Kidney epithelial cell (primary cell): ENCODE results near the gene CRYBA2. TPM values are rescaled to one million over a fixed set of nuclear protein-coding genes. Genes with fewer than 3 reads are reported as not detected.

Experiments used
- DNase-seq: peaks from one replicate; pipeline ENCODE4 v3.0.0-alpha.2; 2010; ENCODE audit warnings: low read depth
- H3K27me3 ChIP-seq: 2 replicates; pipeline ENCODE4 v1.6.0; 2011; ENCODE audit warnings: low read length; ENCODE audit not compliant: control insufficient read depth, insufficient read depth
- H3K36me3 ChIP-seq: 2 replicates; pipeline ENCODE4 v1.5.1; 2011; ENCODE audit warnings: low read length; ENCODE audit not compliant: control insufficient read depth, insufficient read depth
- H3K4me3 ChIP-seq: 2 replicates; pipeline ENCODE4 v1.5.1; 2011; ENCODE audit warnings: low read depth, mild to moderate bottlenecking, control low read depth, low read length
- total RNA-seq: library from RNA; depleted of rRNA; stranded (reverse); fragments of >200 nt; gene quantifications from 2 replicates; pipeline ENCODE4 v1.2.3, GENCODE V29; 2015
- TF ChIP-seq, protein P1 (sequence below): IDR thresholded peaks from 2 replicates; pipeline ENCODE4 v1.5.1; 2011; ENCODE audit warnings: mild to moderate bottlenecking, moderate library complexity, low read length, control low read depth, inconsistent platforms; ENCODE audit not compliant: insufficient read depth, poor library complexity, severe bottlenecking

The CRYBA2 gene, protein sequence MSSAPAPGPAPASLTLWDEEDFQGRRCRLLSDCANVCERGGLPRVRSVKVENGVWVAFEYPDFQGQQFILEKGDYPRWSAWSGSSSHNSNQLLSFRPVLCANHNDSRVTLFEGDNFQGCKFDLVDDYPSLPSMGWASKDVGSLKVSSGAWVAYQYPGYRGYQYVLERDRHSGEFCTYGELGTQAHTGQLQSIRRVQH
- total RNA-seq = not detected in 2 replicates

DNA sequence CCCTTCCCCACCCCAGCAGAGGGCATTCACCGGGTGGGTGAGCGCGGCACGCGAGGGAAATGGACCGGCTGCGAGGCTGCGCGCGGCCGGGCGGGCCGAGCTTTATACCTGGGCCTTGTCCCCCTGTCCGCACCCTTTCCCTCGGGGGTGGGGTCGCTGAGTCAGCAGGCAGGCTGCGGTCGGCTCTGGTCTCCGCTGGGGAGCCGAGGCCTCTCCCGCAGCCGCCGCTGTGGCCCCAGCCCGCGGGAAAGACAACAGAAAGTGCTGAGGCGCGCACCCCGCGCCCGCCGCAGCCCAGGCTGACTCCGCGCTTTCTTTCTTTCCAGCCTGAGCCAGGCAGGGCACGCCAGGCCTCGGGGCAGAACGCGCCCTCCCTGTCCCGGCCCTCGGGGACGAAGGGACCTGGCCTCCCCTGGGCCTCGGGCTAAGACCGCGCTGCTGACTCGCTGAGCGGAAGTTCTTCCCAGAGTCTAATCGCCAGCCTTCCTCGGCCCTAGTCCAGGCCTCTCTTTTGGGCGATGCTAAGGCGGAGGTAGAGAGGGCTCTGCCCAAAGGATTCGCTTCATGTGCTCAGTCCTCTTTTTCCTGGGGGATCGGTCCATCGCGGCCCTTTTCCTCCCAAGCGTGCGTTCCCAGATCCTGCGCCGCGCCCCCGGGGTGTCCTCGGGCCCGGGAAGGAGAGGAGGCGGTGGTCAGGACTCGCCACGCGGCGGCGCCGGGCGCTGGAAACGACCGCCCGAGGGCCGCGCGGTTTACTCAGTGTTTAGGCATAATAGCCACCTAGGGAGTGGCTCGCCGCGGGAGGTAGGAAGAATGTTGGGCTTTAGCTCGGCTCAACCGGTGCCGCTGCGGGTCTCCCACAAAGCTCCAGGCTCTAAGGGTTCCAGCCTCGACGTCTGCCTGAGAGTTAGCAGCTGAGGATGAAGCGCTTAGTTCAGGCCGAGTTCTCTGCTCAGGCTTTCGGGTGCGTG, at the start of gene CRYBA2:
CRYBA2 (minus strand) TSS at position 78 of the 971 bp plus-strand sequence. CDS start 246 bp downstream, outside the sequence.
- TF ChIP-seq, protein P1, sequence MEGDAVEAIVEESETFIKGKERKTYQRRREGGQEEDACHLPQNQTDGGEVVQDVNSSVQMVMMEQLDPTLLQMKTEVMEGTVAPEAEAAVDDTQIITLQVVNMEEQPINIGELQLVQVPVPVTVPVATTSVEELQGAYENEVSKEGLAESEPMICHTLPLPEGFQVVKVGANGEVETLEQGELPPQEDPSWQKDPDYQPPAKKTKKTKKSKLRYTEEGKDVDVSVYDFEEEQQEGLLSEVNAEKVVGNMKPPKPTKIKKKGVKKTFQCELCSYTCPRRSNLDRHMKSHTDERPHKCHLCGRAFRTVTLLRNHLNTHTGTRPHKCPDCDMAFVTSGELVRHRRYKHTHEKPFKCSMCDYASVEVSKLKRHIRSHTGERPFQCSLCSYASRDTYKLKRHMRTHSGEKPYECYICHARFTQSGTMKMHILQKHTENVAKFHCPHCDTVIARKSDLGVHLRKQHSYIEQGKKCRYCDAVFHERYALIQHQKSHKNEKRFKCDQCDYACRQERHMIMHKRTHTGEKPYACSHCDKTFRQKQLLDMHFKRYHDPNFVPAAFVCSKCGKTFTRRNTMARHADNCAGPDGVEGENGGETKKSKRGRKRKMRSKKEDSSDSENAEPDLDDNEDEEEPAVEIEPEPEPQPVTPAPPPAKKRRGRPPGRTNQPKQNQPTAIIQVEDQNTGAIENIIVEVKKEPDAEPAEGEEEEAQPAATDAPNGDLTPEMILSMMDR = no peak
- DNase-seq = no peak
- no peaks in the 10 kb centered on the region for H3K36me3 ChIP-seq
- H3K4me3 ChIP-seq = no peak within 1 kb of the TSS
- H3K27me3 ChIP-seq = peaks cover 95% of the 10 kb centered on the region

DNA sequence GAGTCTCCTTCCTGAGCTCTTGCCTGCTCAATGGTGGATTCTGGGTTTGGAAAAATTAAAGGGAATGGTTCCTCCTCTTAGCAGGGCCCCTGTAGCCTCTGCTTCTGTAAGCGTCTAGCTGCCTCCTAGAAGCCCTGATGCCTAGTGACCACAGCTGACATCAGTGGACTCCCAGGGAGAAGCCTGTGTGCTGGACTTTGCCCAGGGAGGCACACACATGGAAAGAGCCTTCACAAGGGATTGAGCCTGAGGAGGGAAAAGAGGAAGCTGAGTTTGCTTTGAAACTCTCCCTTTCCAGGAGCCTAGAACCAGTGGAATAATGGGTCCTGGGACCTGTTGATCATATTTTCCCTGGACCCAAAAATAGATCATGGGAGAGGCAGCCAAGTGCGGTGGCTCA, 49.5 kb upstream of the CRYBA2 start:
- no peaks in the 10 kb centered on the region for H3K36me3 ChIP-seq
- DNase-seq = no peak
- peaks cover 28% of the 10 kb centered on the region for H3K27me3 ChIP-seq
- TF ChIP-seq, protein P1 = no peak
- no peak overlapping the region for H3K4me3 ChIP-seq

DNA sequence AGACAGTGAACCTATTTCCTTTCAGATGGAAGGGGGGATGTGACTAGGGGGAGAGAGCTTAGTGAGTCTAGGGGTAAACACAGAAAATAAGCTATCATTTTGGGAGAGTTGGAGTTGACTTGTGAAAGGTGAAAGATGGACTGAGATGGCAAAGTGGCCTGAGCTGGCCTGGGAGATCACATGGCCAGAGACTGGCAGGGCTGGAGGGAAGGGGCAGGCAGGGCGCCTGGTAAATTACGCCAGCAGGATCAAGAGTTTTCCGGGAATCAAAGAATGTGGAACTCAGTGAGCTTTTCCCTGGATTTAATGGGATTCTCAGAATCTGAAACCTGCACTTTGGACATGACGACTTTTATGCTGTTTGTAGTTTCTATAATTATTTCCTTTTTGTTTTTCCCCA, 48.9 kb upstream of the CRYBA2 start:
- no peak overlapping the region for H3K4me3 ChIP-seq
- peaks cover 31% of the 10 kb centered on the region for H3K27me3 ChIP-seq
- TF ChIP-seq, protein P1 = no peak
- no peak for DNase-seq
- no peaks in the 10 kb centered on the region for H3K36me3 ChIP-seq

DNA sequence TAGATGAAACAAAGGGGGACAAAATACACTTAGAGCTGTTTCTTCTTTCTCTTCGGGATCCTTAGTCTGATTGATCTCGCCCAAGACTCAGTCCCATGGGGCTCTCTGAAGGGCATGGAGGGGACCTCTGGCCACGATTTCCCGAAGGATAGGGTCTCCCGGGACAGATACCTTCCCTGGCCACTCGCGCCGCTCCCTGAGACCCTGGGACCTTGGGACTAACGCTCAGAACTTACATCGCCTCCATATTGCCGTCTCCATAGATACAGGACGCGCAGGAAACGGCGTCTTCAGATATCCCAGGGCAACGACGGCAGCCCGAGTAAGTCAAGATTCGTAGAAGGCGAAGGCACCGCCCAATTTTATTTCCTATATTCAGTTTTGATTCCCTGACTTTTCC, 48.0 kb upstream of the CRYBA2 start, which contains the start of gene CFAP65:
CFAP65 (minus strand) TSS at position 265 of the 400 bp plus-strand sequence. CDS start 2,468 bp downstream, outside the sequence.
- no peaks in the 10 kb centered on the region for H3K36me3 ChIP-seq
- peaks cover 31% of the 10 kb centered on the region for H3K27me3 ChIP-seq
- H3K4me3 ChIP-seq = peak within 1 kb of the TSS; percentile 36
- TF ChIP-seq, protein P1 = no peak
- no peak for DNase-seq

DNA sequence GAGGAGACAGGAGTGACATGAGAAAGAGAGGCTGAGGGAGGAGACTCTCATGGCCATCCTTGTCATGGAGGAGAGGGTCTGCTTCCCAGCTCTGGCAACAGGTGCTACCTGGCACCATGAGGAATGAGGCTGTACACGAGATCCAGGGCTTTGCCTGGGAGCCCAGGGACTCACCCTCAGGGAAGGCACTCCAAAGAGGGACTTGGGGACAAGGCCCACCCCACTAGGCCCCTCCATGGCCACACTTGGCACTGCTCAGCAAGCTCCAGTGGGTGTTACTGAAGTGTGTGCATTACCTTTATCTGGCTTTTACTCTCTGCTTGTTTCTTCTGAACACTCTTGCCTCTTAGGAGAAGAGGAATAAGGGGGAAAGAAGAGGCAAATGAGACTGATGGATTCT, 45.4 kb upstream of the CRYBA2 start:
- no peak for DNase-seq
- peaks cover 38% of the 10 kb centered on the region for H3K27me3 ChIP-seq
- H3K4me3 ChIP-seq = no peak overlapping the region
- no peaks in the 10 kb centered on the region for H3K36me3 ChIP-seq
- TF ChIP-seq, protein P1 = no peak
